A549 (cell line): ENCODE measurements around the gene NDUFB10. TPM values are rescaled to one million over a fixed set of nuclear protein-coding genes. Genes with fewer than 3 reads are reported as not detected.

Experiments used
- ATAC-seq, 2 experiments: fragments of 200-7000 bp in 1 of 2; fragments of >200 bp in 1 of 2; cut with Nextera tagmentation in 1 of 2; cut with Tn5 transposase in 1 of 2; 3 replicates each; pipeline versions ENCODE4 v1.8.0 to v1.9.1; 2018 to 2020; ENCODE audit warnings: mild to moderate bottlenecking in 1 of 2, moderate library complexity in 1 of 2
- CTCF ChIA-PET: fragments of 300-600 bp; sonication (Branson Sonifier 250); formaldehyde crosslinking; extraction: SDS; loops from one replicate; lab custom pipeline; 2021; ENCODE audit warnings: antibody characterized with exemption, inconsistent platforms; lab: Yijun Ruan, JAX
- POLR2A ChIA-PET: fragments of 350-600 bp; formaldehyde crosslinking; extraction: SDS; loops from one replicate; lab custom pipeline; 2021; ENCODE audit warnings: antibody characterized with exemption, inconsistent platforms; lab: Yijun Ruan, JAX
- DNase-seq, 2 experiments: peaks; one replicate each; pipeline versions ENCODE4 v3.0.0 to v3.0.0-alpha.2; 2011 to 2016; ENCODE audit warnings: low read depth in 1 of 2, low spot score in 1 of 2
- FAIRE-seq: peaks from 2 replicates; lab custom pipeline; 2011; peaks lifted over from hg19 to GRCh38; lab: Jason Lieb, UNC
- H3K27ac ChIP-seq, 2 experiments: fragments of >200 bp; sonication (Bioruptor Twin); formaldehyde crosslinking; 3 replicates each; pipeline ENCODE4 v1.5.1; 2016 to 2017
- H3K4me1 ChIP-seq: fragments of >200 bp; sonication (Bioruptor Twin); formaldehyde crosslinking; 3 replicates; pipeline ENCODE4 v1.6.1; 2016
- H3K4me2 ChIP-seq: fragments of >200 bp; sonication (Bioruptor Twin); formaldehyde crosslinking; 3 replicates; pipeline ENCODE4 v1.6.1; 2016
- H3K4me3 ChIP-seq: fragments of >200 bp; sonication (Bioruptor Twin); formaldehyde crosslinking; 3 replicates; pipeline ENCODE4 v1.5.1; 2016
- H3K9me3 ChIP-seq: fragments of >200 bp; sonication (Bioruptor Twin); formaldehyde crosslinking; 3 replicates; pipeline ENCODE4 v1.6.1; 2016
- CBX2 ChIP-seq: fragments of 200-600 bp; sonication (generic); IDR thresholded peaks from 2 replicates; pipeline ENCODE4 v1.6.1; 2016; ENCODE audit warnings: low read depth, mild to moderate bottlenecking, borderline replicate concordance
- CBX8 ChIP-seq: fragments of 200-600 bp; sonication (generic); IDR thresholded peaks from 2 replicates; pipeline ENCODE4 v1.6.1; 2016
- CEBPB ChIP-seq, 2 experiments: fragments of >200 bp in 1 of 2; sonication (Bioruptor Twin) in 1 of 2; formaldehyde crosslinking in 1 of 2; IDR thresholded peaks; 2 replicates each; pipeline ENCODE4 v1.6.1; 2012 to 2016
- EHF ChIP-seq: fragments of 250-450 bp; sonication (Bioruptor Pico); IDR thresholded peaks from 2 replicates; pipeline ENCODE4 v1.5.0; 2020; ENCODE audit warnings: mild to moderate bottlenecking
- EHMT2 ChIP-seq: fragments of 200-600 bp; sonication (generic); IDR thresholded peaks from 2 replicates; pipeline ENCODE4 v1.6.1; 2016; ENCODE audit warnings: antibody characterized with exemption, low read depth, mild to moderate bottlenecking, moderate library complexity
- EP300 ChIP-seq, 2 experiments: fragments of >200 bp; sonication (Bioruptor Twin); formaldehyde crosslinking; IDR thresholded peaks; 2 replicates in 1 of 2; 3 replicates in 1 of 2; pipeline ENCODE4 v1.6.1; 2016 to 2017
- ESRRA ChIP-seq: fragments of 150-350 bp; IDR thresholded peaks from 2 replicates; pipeline ENCODE4 v1.6.1; 2014; ENCODE audit warnings: mild to moderate bottlenecking, low read length, borderline replicate concordance
- FOSL2 ChIP-seq, 2 experiments: fragments of 450-650 bp in 1 of 2; fragments of >200 bp in 1 of 2; sonication (Bioruptor Twin) in 1 of 2; formaldehyde crosslinking; IDR thresholded peaks; 2 replicates each; pipeline versions ENCODE4 v1.5.0 to v1.6.1; 2016 to 2020; ENCODE audit warnings: mild to moderate bottlenecking in 1 of 2, moderate library complexity in 1 of 2
- GATA3 ChIP-seq: IDR thresholded peaks from 2 replicates; pipeline ENCODE4 v1.6.1; 2012; ENCODE audit warnings: borderline replicate concordance
- HDAC2 ChIP-seq: fragments of 200-600 bp; sonication (generic); IDR thresholded peaks from 2 replicates; pipeline ENCODE4 v1.6.1; 2016
- HEYL ChIP-seq: fragments of 250-450 bp; sonication (Bioruptor Pico); IDR thresholded peaks from 2 replicates; pipeline ENCODE4 v1.8.0; 2021; ENCODE audit warnings: mild to moderate bottlenecking, moderate library complexity
- HOXB5 ChIP-seq: fragments of 250-450 bp; sonication (Bioruptor Pico); IDR thresholded peaks from 2 replicates; pipeline ENCODE4 v1.5.0; 2020; ENCODE audit warnings: mild to moderate bottlenecking, moderate library complexity
- JUNB ChIP-seq: fragments of >200 bp; sonication (Bioruptor Twin); formaldehyde crosslinking; IDR thresholded peaks from 2 replicates; pipeline ENCODE4 v1.6.1; 2016
- KDM1A ChIP-seq: fragments of 200-600 bp; sonication (generic); IDR thresholded peaks from 2 replicates; pipeline ENCODE4 v1.6.1; 2016; ENCODE audit warnings: low read depth, mild to moderate bottlenecking
- MAFK ChIP-seq: fragments of 450-650 bp; IDR thresholded peaks from 2 replicates; pipeline ENCODE4 v1.6.1; 2014; ENCODE audit not compliant: partially characterized antibody
- MAZ ChIP-seq: fragments of 150-350 bp; IDR thresholded peaks from 2 replicates; pipeline ENCODE4 v1.6.1; 2014; ENCODE audit warnings: antibody characterized with exemption, low read depth, low read length, borderline replicate concordance
- PHF8 ChIP-seq: fragments of 200-600 bp; sonication (generic); IDR thresholded peaks from 2 replicates; pipeline ENCODE4 v1.6.1; 2016; ENCODE audit warnings: low read depth, mild to moderate bottlenecking, antibody characterized with exemption, moderate library complexity, borderline replicate concordance
- POLR2A ChIP-seq: IDR thresholded peaks from 2 replicates; pipeline ENCODE4 v1.6.1; 2012; ENCODE audit warnings: mild to moderate bottlenecking, low read length
- POLR2AphosphoS2 ChIP-seq: conservative IDR thresholded peaks from 2 replicates; pipeline ENCODE4 v1.6.1; 2012; ENCODE audit warnings: low read length, improper control_type of control experiment, inconsistent platforms
- RARB ChIP-seq: fragments of 250-450 bp; sonication (Bioruptor Pico); IDR thresholded peaks from 2 replicates; pipeline ENCODE4 v1.8.0; 2021; ENCODE audit warnings: mild to moderate bottlenecking, moderate library complexity
- RCOR1 ChIP-seq: fragments of 150-350 bp; IDR thresholded peaks from 2 replicates; pipeline ENCODE4 v1.6.1; 2014; ENCODE audit warnings: antibody characterized with exemption, low read length, low read depth
- SMC3 ChIP-seq: fragments of >200 bp; sonication (Bioruptor Twin); formaldehyde crosslinking; IDR thresholded peaks from 3 replicates; pipeline ENCODE4 v1.6.1; 2018; ENCODE audit warnings: inconsistent platforms
- ZNF302 ChIP-seq: fragments of 250-450 bp; sonication (Bioruptor Pico); IDR thresholded peaks from 2 replicates; pipeline ENCODE4 v1.9.0; 2021; ENCODE audit warnings: inconsistent platforms, mild to moderate bottlenecking, moderate library complexity
- WGBS: methylation state at CpG from one replicate; pipeline ENCODE4 v1.1.6; 2017; ENCODE audit errors: missing lambda C conversion rate; 5-methylcytosine and 5-hydroxymethylcytosine counted together
- polyA plus RNA-seq, 4 experiments: library from polyadenylated mRNA; depleted of rRNA in 3 of 4; stranded (reverse); fragments of >200 nt; fragmentation: RNase III in 1 of 4; extraction: RNeasy Plus Mini Kit Qiagen cat#74134 plus additional on column Dnase treatment in 1 of 4; gene quantifications; 2 replicates in 3 of 4; 3 replicates in 1 of 4; pipeline ENCODE4 v1.2.3, GENCODE V29; 2011 to 2017
- TF ChIP-seq, protein P1 (sequence below): IDR thresholded peaks from 2 replicates; pipeline ENCODE4 v1.6.1; 2012
- TF ChIP-seq, protein P2 (sequence below): fragments of 450-650 bp; IDR thresholded peaks from 2 replicates; pipeline ENCODE4 v1.6.1; 2014; ENCODE audit warnings: antibody characterized with exemption
- TF ChIP-seq, protein P3 (sequence below): fragments of >200 bp; sonication (Bioruptor Twin); formaldehyde crosslinking; IDR thresholded peaks from 3 replicates; pipeline ENCODE4 v1.6.1; 2016
- TF ChIP-seq, protein P4 (sequence below): fragments of 250-450 bp; sonication (Bioruptor Pico); IDR thresholded peaks from 2 replicates; pipeline ENCODE4 v1.5.0; 2021; ENCODE audit warnings: mild to moderate bottlenecking, moderate library complexity, borderline replicate concordance

The NDUFB10 gene
- polyA plus RNA-seq, 2 of the 4 experiments (the other 2 are of a cell fraction) = 198 to 389 TPM

DNA sequence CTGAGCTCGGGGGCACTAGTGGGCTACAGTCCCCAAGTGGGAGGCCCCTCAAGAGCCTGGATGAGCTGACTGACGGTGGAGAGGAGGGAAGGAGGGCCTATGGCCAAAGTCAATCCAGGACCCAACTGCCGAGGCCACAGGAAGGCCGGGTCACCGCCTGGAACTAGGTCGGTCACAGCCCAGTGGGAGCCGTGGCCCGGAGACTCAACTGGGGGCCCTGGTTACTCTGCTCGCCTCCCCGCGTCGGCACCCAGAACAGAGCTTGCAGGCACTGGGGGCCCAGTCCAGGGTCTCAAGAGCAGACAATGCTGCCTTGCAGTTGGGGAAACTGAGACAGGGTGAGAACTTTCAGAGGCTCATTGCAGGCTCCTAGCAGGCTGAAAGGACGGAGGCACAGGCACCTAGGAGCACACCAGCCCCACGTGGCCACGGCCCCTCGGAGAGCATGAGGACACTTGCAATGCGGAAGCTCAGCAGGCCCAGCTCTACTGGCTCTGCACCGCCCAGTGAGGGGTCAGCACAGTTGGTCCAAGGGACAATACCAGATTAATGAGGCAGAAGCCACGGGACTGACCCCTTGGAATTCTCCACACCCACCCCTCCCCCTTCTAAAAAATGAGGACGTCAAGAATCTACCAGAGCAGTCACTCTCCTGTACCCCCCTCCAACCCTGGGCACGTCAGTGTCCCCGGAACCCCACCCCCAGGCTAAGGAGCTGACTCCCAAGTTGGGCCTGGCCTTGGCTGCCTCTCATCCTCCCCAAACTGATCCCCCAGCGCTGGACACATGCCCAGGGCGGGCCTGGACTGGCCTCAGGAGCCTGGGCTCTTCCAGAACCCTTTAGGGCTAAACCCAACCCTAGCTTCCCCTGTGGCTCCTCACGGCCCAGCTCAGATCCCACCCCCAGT, 43.4 kb upstream of the NDUFB10 start:
- 81% methylated on average over 15 of the region's 25 CpGs for WGBS
- FAIRE-seq = no peak
- ATAC-seq = no peak
- POLR2A ChIA-PET = no interaction called here
- H3K4me3 ChIP-seq = no peak overlapping the region
- H3K4me2 ChIP-seq = no peak overlapping the region
- peaks cover 35% of the 10 kb centered on the region for H3K4me1 ChIP-seq
- DNase-seq = no peak
- H3K9me3 ChIP-seq = no peaks in the 10 kb centered on the region
- CTCF ChIA-PET = interaction anchor here (0.6 to 4.4 kb wide), 8 partner anchors 7 to 176 kb away, joined by 3 to 27 read pairs (median 4); no protein-coding TSS in a partner anchor
- H3K27ac ChIP-seq = no peak overlapping the region
- TF ChIP-seq KDM1A = no peak
- TF ChIP-seq EP300 (IDR thresholded peaks at IDR 0.05) = no peak
- no peak for TF ChIP-seq POLR2A
- TF ChIP-seq POLR2AphosphoS2 = no peak

DNA sequence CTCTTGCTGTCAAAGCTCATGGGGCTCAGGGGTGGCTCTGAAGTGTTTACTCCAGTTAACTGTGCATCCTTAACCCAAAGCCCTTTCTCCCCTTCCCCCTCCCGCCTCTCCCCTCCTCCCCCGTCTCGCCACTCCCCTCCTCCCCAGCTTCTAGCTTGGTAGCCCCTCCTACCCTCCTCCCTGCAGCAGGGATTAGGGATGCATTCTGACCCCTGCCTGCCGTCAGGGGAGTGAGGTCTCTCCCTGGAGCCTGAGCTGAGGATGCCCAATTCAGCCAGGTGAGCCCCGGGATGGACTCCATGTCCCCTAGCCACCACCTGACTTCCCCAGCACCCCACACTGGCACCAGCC, 42.7 kb upstream of the NDUFB10 start:
- ChIA-PET CTCF (interaction anchor here (0.7 to 4.4 kb wide), 5 partner anchors 12 to 54 kb away, joined by 3 to 27 read pairs (median 4); no protein-coding TSS in a partner anchor), POLR2A (no interaction called here)
- DNase-seq = no peak
- TF ChIP-seq EHF (CRISPR knock-in tag) = no peak
- no peak for TF ChIP-seq CBX2
- TF ChIP-seq CEBPB (IDR thresholded peaks at IDR 0.05) = no peak
- no peak for TF ChIP-seq HOXB5
- TF ChIP-seq, protein P1, sequence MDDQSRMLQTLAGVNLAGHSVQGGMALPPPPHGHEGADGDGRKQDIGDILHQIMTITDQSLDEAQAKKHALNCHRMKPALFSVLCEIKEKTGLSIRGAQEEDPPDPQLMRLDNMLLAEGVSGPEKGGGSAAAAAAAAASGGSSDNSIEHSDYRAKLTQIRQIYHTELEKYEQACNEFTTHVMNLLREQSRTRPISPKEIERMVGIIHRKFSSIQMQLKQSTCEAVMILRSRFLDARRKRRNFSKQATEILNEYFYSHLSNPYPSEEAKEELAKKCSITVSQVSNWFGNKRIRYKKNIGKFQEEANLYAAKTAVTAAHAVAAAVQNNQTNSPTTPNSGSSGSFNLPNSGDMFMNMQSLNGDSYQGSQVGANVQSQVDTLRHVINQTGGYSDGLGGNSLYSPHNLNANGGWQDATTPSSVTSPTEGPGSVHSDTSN = no peak
- TF ChIP-seq HEYL (CRISPR knock-in tag) = no peak
- TF ChIP-seq RCOR1 = no peak
- no peak for TF ChIP-seq HDAC2
- no peak for TF ChIP-seq CBX8
- TF ChIP-seq PHF8 = no peak
- TF ChIP-seq ESRRA = no peak
- no peak for TF ChIP-seq MAFK
- TF ChIP-seq EHMT2 = no peak
- H3K4me1 ChIP-seq = peaks cover 35% of the 10 kb centered on the region
- WGBS = 33% methylated on average over 1 of the region's 5 CpGs
- no peak overlapping the region for H3K4me2 ChIP-seq
- no peak for FAIRE-seq
- no peaks in the 10 kb centered on the region for H3K9me3 ChIP-seq
- no peak overlapping the region for H3K27ac ChIP-seq
- no peak for ATAC-seq
- no peak overlapping the region for H3K4me3 ChIP-seq

DNA sequence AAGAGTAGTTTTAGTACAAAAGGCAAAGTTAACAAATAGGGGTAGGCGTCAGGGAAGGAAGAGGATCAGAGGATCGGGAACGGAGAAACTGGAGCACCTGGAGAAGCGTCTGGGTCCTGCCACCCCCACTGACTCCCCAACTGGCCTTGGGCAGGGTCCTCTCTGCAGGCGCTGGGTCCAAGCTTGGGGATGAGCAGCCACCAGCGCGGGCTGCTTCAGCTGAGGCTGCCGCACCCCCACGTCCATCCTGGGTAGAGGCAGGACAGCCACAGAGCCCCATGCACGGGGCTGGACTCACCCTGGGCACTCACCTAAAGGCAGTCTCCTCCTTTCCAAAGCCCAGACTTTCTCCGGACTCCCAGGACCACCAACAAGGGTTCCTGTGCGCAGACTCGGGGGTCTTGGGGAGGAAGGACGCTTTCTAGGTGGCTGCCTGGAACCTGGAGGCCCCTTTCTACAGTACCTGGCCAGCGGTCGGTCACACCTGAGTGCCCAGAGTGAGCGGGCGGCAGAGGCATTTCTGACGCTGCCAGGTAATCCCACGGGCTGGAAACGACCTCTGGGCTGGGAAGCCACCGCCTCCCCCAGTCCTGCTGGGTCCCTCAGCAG, 42.2 kb upstream of the NDUFB10 start:
- peak overlapping the region; percentile 49 for H3K4me3 ChIP-seq
- H3K4me2 ChIP-seq = peak overlapping the region; percentile 86
- peaks cover 35% of the 10 kb centered on the region for H3K4me1 ChIP-seq
- H3K9me3 ChIP-seq = no peaks in the 10 kb centered on the region
- no peak overlapping the region; a peak in 1 of 6 replicates for H3K27ac ChIP-seq
- DNase-seq (no peak), FAIRE-seq (no peak), ATAC-seq (0 out of 6 replicates have a peak, but pooled peaks of 1 of the 2 experiments have one; percentile 7)
- ChIA-PET POLR2A (no interaction called here), CTCF (interaction anchor here (0.7 to 4.4 kb wide), 4 partner anchors 12 to 54 kb away, joined by 3 to 27 read pairs (median 4); no protein-coding TSS in a partner anchor)
- 51% methylated on average over 21 of the region's 22 CpGs for WGBS
- TF ChIP-seq ZNF302 (CRISPR knock-in tag) (no peak), GATA3 (no peak), SMC3 (no peak), MAZ (no peak), FOSL2 (IDR thresholded peaks at IDR 0.05) (no peak), FOSL2 (CRISPR knock-in tag; IDR thresholded peaks at IDR 0.05) (no peak), JUNB (no peak), EHF (CRISPR knock-in tag) (no peak), RARB (CRISPR knock-in tag) (no peak), CBX2 (no peak)
- TF ChIP-seq, protein P1 = no peak
- TF ChIP-seq, protein P2, sequence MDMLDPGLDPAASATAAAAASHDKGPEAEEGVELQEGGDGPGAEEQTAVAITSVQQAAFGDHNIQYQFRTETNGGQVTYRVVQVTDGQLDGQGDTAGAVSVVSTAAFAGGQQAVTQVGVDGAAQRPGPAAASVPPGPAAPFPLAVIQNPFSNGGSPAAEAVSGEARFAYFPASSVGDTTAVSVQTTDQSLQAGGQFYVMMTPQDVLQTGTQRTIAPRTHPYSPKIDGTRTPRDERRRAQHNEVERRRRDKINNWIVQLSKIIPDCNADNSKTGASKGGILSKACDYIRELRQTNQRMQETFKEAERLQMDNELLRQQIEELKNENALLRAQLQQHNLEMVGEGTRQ = no peak
- TF ChIP-seq, protein P3, sequence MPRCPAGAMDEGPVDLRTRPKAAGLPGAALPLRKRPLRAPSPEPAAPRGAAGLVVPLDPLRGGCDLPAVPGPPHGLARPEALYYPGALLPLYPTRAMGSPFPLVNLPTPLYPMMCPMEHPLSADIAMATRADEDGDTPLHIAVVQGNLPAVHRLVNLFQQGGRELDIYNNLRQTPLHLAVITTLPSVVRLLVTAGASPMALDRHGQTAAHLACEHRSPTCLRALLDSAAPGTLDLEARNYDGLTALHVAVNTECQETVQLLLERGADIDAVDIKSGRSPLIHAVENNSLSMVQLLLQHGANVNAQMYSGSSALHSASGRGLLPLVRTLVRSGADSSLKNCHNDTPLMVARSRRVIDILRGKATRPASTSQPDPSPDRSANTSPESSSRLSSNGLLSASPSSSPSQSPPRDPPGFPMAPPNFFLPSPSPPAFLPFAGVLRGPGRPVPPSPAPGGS = no peak
- TF ChIP-seq, protein P4, sequence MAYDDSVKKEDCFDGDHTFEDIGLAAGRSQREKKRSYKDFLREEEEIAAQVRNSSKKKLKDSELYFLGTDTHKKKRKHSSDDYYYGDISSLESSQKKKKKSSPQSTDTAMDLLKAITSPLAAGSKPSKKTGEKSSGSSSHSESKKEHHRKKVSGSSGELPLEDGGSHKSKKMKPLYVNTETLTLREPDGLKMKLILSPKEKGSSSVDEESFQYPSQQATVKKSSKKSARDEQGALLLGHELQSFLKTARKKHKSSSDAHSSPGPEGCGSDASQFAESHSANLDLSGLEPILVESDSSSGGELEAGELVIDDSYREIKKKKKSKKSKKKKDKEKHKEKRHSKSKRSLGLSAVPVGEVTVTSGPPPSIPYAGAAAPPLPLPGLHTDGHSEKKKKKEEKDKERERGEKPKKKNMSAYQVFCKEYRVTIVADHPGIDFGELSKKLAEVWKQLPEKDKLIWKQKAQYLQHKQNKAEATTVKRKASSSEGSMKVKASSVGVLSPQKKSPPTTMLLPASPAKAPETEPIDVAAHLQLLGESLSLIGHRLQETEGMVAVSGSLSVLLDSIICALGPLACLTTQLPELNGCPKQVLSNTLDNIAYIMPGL (CRISPR knock-in tag) = no peak
